ENCODE results near the gene LOXL4.

The LOXL4 gene

DNA sequence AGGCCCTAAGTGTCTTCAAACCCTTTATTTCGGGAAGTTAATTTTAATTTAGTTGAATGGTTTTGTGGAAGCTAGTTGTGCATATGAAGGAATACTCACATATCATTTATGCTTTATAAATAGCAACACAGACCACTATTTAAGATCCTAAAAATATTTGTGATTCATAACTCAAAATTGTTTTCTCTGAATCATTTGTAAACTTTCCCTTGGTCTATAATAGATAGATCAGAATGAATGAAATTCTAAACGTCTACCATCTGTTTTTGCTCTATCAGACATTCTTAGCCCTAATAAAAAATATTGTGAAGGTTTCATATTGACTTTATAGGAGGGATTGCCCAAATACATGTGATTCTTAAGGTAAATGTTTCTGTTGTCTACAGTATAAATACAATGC is 43.5 kb downstream of the LOXL4 start:
- Histone ChIP-seq H4K8ac (ENCODE audit: low read length) (no peak overlapping the region), H2BK5ac (ENCODE audit: low read depth, low read length, poor library complexity, severe bottlenecking) (no peak overlapping the region), H2BK120ac (ENCODE audit: low read depth, low read length) (no peak overlapping the region), H2AFZ (ENCODE audit: low read depth, low read length) (no peak overlapping the region), H4K91ac (ENCODE audit: low read length) (no peak overlapping the region), H3K4me2 (ENCODE audit: low read length, poor library complexity, severe bottlenecking) (no peak overlapping the region), H3K9me3 (ENCODE audit: control insufficient read depth, low read length) (peaks cover 13% of the 10 kb centered on the region), H3K23ac (ENCODE audit: low read length in 2 of 2) (no peak overlapping the region), H3K27ac (ENCODE audit: low read length, poor library complexity, severe bottlenecking) (no peak overlapping the region), H3K4ac (ENCODE audit: low read depth in 1 of 2, low read length in 2 of 2) (no peak overlapping the region), H3K18ac (ENCODE audit: low read depth in 1 of 2, low read length in 2 of 2) (no peak overlapping the region), H3K14ac (ENCODE audit: low read length in 2 of 2) (no peak overlapping the region), H3K36me3 (ENCODE audit: control insufficient read depth in 1 of 2, insufficient read depth in 2 of 2, low read depth in 1 of 2, low read length in 2 of 2) (no peaks in the 10 kb centered on the region), H2BK12ac (ENCODE audit: low read length in 2 of 2) (no peak overlapping the region), H3K27me3 (ENCODE audit: control insufficient read depth in 1 of 2, insufficient read depth in 1 of 2, low read length in 2 of 2) (no peaks in the 10 kb centered on the region), H3K4me1 (ENCODE audit: control insufficient read depth, insufficient read depth, low read depth, low read length) (peaks cover 2% of the 10 kb centered on the region), H2AK5ac (ENCODE audit: low read length, severe bottlenecking) (no peak overlapping the region), H3K9ac (ENCODE audit: low read length) (no peak overlapping the region), H3K79me1 (replicated peaks; ENCODE audit: low read length, poor library complexity, severe bottlenecking) (peaks cover 14% of the 10 kb centered on the region), H3K4me3 (ENCODE audit: insufficient read depth in 1 of 2, low read depth in 1 of 2, low read length in 2 of 2) (no peak overlapping the region), H2BK15ac (ENCODE audit: low read depth, poor library complexity, severe bottlenecking) (no peak overlapping the region)
- DNase-seq, result no peak
- no CpG with 5 or more reads among the region's 2 CpGs for whole genome bisulfite sequencing

DNA sequence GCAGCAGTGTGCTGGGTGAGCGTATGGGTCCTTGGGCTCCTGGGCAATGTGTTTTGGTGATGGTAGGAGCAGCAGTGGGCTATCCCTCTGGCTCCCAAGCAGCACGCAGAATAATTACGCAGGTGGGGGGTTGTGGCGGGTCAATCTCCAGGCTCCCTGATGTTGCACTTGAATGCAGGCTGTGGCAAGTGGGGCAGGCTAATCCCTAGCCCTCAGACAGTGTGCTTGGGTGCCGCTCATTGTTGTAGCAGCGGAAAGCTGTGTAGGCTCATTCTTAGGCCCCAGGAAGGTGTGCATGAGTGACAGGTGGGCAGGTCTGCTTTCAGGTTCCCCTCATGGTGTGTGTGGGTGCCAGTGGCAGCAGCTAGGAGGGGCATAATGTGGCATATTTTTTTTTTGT is 44.1 kb downstream of the LOXL4 start:
- Histone ChIP-seq H2BK5ac (ENCODE audit: low read depth, low read length, poor library complexity, severe bottlenecking) (no peak overlapping the region), H4K91ac (ENCODE audit: low read length) (no peak overlapping the region), H3K9me3 (ENCODE audit: control insufficient read depth, low read length) (peaks cover 19% of the 10 kb centered on the region), H3K18ac (ENCODE audit: low read depth in 1 of 2, low read length in 2 of 2) (no peak overlapping the region), H3K27ac (ENCODE audit: low read length, poor library complexity, severe bottlenecking) (no peak overlapping the region), H3K27me3 (ENCODE audit: control insufficient read depth in 1 of 2, insufficient read depth in 1 of 2, low read length in 2 of 2) (no peaks in the 10 kb centered on the region), H2BK15ac (ENCODE audit: low read depth, poor library complexity, severe bottlenecking) (no peak overlapping the region), H3K9ac (ENCODE audit: low read length) (no peak overlapping the region), H2AK5ac (ENCODE audit: low read length, severe bottlenecking) (no peak overlapping the region), H2AFZ (ENCODE audit: low read depth, low read length) (no peak overlapping the region), H3K4me3 (ENCODE audit: insufficient read depth in 1 of 2, low read depth in 1 of 2, low read length in 2 of 2) (no peak overlapping the region), H2BK120ac (ENCODE audit: low read depth, low read length) (no peak overlapping the region), H4K8ac (ENCODE audit: low read length) (no peak overlapping the region), H3K79me1 (replicated peaks; ENCODE audit: low read length, poor library complexity, severe bottlenecking) (peaks cover 14% of the 10 kb centered on the region), H3K36me3 (ENCODE audit: control insufficient read depth in 1 of 2, insufficient read depth in 2 of 2, low read depth in 1 of 2, low read length in 2 of 2) (no peaks in the 10 kb centered on the region), H3K23ac (ENCODE audit: low read length in 2 of 2) (no peak overlapping the region), H3K14ac (ENCODE audit: low read length in 2 of 2) (no peak overlapping the region), H3K4me1 (ENCODE audit: control insufficient read depth, insufficient read depth, low read depth, low read length) (peaks cover 2% of the 10 kb centered on the region), H3K4ac (ENCODE audit: low read depth in 1 of 2, low read length in 2 of 2) (no peak overlapping the region), H3K4me2 (ENCODE audit: low read length, poor library complexity, severe bottlenecking) (no peak overlapping the region), H2BK12ac (ENCODE audit: low read length in 2 of 2) (no peak overlapping the region)
- DNase-seq, result no peak
- 97% methylated on average over 6 of the region's 6 CpGs for WGBS

DNA sequence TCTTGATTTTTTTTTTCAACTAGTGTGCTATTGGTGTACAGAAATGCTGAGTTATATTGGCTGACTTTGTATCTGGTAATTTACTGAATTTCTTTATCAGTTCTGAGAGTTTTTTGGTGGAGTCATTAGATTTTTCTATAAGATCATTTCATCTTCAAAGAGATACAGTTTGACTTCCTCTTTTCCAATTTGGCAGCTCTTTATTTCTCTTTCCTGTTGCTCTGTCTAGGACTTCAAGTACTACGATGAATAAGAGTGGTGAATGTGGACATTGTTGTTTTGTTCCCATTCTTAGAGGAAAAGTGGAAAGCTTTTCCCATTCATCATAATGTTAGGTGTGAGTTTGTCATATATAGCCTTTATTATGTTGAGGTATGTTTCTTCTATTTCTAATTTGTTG is 50.2 kb downstream of the LOXL4 start:
- Histone ChIP-seq H3K18ac (ENCODE audit: low read depth in 1 of 2, low read length in 2 of 2) (no peak overlapping the region), H3K36me3 (ENCODE audit: control insufficient read depth in 1 of 2, insufficient read depth in 2 of 2, low read depth in 1 of 2, low read length in 2 of 2) (peaks cover 0 to 7% of the 10 kb centered on the region in 2 experiments), H4K91ac (ENCODE audit: low read length) (no peak overlapping the region), H2BK15ac (ENCODE audit: low read depth, poor library complexity, severe bottlenecking) (no peak overlapping the region), H3K27ac (ENCODE audit: low read length, poor library complexity, severe bottlenecking) (no peak overlapping the region), H3K9me3 (ENCODE audit: control insufficient read depth, low read length) (peaks cover 20% of the 10 kb centered on the region), H2AFZ (ENCODE audit: low read depth, low read length) (no peak overlapping the region), H3K14ac (ENCODE audit: low read length in 2 of 2) (no peak overlapping the region), H2AK5ac (ENCODE audit: low read length, severe bottlenecking) (no peak overlapping the region), H3K27me3 (ENCODE audit: control insufficient read depth in 1 of 2, insufficient read depth in 1 of 2, low read length in 2 of 2) (no peaks in the 10 kb centered on the region), H2BK120ac (ENCODE audit: low read depth, low read length) (no peak overlapping the region), H3K4me3 (ENCODE audit: insufficient read depth in 1 of 2, low read depth in 1 of 2, low read length in 2 of 2) (no peak overlapping the region), H4K8ac (ENCODE audit: low read length) (no peak overlapping the region), H2BK5ac (ENCODE audit: low read depth, low read length, poor library complexity, severe bottlenecking) (no peak overlapping the region), H3K4ac (ENCODE audit: low read depth in 1 of 2, low read length in 2 of 2) (no peak overlapping the region), H3K79me1 (replicated peaks; ENCODE audit: low read length, poor library complexity, severe bottlenecking) (peaks cover 13% of the 10 kb centered on the region), H2BK12ac (ENCODE audit: low read length in 2 of 2) (no peak overlapping the region), H3K4me1 (ENCODE audit: control insufficient read depth, insufficient read depth, low read depth, low read length) (no peaks in the 10 kb centered on the region), H3K23ac (ENCODE audit: low read length in 2 of 2) (no peak overlapping the region), H3K4me2 (ENCODE audit: low read length, poor library complexity, severe bottlenecking) (no peak overlapping the region), H3K9ac (ENCODE audit: low read length) (no peak overlapping the region)
- WGBS, result 100% methylated on average over 1 of the region's 1 CpG
- no peak for DNase-seq

DNA sequence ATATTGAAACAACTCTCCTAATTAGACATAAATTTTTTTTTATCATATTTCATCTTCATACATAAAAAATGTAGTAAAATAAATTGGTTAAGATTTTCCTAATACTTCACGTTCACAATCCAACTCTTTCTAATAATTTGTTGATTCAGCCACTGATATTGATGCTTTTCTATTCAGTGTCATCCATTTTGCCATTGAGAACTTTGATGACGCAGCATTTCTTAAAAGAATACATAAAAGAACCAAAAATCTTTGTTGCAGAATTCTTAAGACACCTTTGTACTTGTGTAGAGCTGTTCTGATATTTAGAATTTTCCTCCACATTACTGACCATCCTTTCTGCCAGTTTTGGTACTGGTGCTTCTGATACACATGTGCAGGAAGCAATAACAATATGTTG is 52.6 kb downstream of the LOXL4 start:
- Histone ChIP-seq H3K23ac (ENCODE audit: low read length in 2 of 2) (no peak overlapping the region), H3K18ac (ENCODE audit: low read depth in 1 of 2, low read length in 2 of 2) (no peak overlapping the region), H3K4ac (ENCODE audit: low read depth in 1 of 2, low read length in 2 of 2) (no peak overlapping the region), H2BK12ac (ENCODE audit: low read length in 2 of 2) (no peak overlapping the region), H3K4me3 (ENCODE audit: insufficient read depth in 1 of 2, low read depth in 1 of 2, low read length in 2 of 2) (no peak overlapping the region), H3K9me3 (ENCODE audit: control insufficient read depth, low read length) (peaks cover 20% of the 10 kb centered on the region), H3K9ac (ENCODE audit: low read length) (no peak overlapping the region), H3K4me1 (ENCODE audit: control insufficient read depth, insufficient read depth, low read depth, low read length) (no peaks in the 10 kb centered on the region), H3K27ac (ENCODE audit: low read length, poor library complexity, severe bottlenecking) (no peak overlapping the region), H3K36me3 (ENCODE audit: control insufficient read depth in 1 of 2, insufficient read depth in 2 of 2, low read depth in 1 of 2, low read length in 2 of 2) (peaks cover 0 to 19% of the 10 kb centered on the region in 2 experiments), H3K27me3 (ENCODE audit: control insufficient read depth in 1 of 2, insufficient read depth in 1 of 2, low read length in 2 of 2) (no peaks in the 10 kb centered on the region), H3K14ac (ENCODE audit: low read length in 2 of 2) (no peak overlapping the region), H2BK120ac (ENCODE audit: low read depth, low read length) (no peak overlapping the region), H3K4me2 (ENCODE audit: low read length, poor library complexity, severe bottlenecking) (no peak overlapping the region), H2AK5ac (ENCODE audit: low read length, severe bottlenecking) (no peak overlapping the region), H3K79me1 (replicated peaks; ENCODE audit: low read length, poor library complexity, severe bottlenecking) (peaks cover 21% of the 10 kb centered on the region), H4K91ac (ENCODE audit: low read length) (no peak overlapping the region), H4K8ac (ENCODE audit: low read length) (no peak overlapping the region), H2BK15ac (ENCODE audit: low read depth, poor library complexity, severe bottlenecking) (no peak overlapping the region), H2AFZ (ENCODE audit: low read depth, low read length) (no peak overlapping the region), H2BK5ac (ENCODE audit: low read depth, low read length, poor library complexity, severe bottlenecking) (no peak overlapping the region)
- 60% methylated on average over 1 of the region's 2 CpGs for WGBS
- no peak for DNase-seq

Data from mesenchymal stem cell (in vitro differentiated cells and primary cell).